Astrocyte (in vitro differentiated cells and primary cell): ENCODE measurements around the gene NHLRC4. TPM values are rescaled to one million over a fixed set of nuclear protein-coding genes. Genes with fewer than 3 reads are reported as not detected.
A peak's percentile ranks its signal among the peaks of the same experiment; 100 is the strongest.

ENCODE experiments used
- DNase-seq: peaks from one replicate; pipeline ENCODE4 v3.0.0-alpha.2; 2010; ENCODE audit warnings: low read depth
- FAIRE-seq: peaks from 2 replicates; lab custom pipeline; 2011; peaks lifted over from hg19 to GRCh38; lab: Jason Lieb, UNC
- H2AFZ ChIP-seq: 2 replicates; pipeline ENCODE4 v1.6.0; 2012; ENCODE audit warnings: low read depth, low read length, inconsistent platforms
- H3K27ac ChIP-seq: 2 replicates; pipeline ENCODE4 v1.5.1; 2011; ENCODE audit warnings: low read depth, low read length, inconsistent platforms
- H3K27me3 ChIP-seq: 2 replicates; pipeline ENCODE4 v1.6.0; 2011; ENCODE audit warnings: low read length, inconsistent platforms; ENCODE audit not compliant: insufficient read depth
- H3K36me3 ChIP-seq: 2 replicates; pipeline ENCODE4 v1.5.1; 2011; ENCODE audit warnings: low read length, inconsistent platforms; ENCODE audit not compliant: insufficient read depth
- H3K4me1 ChIP-seq: 2 replicates; pipeline ENCODE4 v1.5.1; 2011; ENCODE audit warnings: low read length, inconsistent platforms; ENCODE audit not compliant: insufficient read depth
- H3K4me2 ChIP-seq: 2 replicates; pipeline ENCODE4 v1.6.0; 2012; ENCODE audit warnings: low read length, inconsistent platforms
- H3K4me3 ChIP-seq: 2 replicates; pipeline ENCODE4 v1.5.1; 2011; ENCODE audit warnings: low read depth, mild to moderate bottlenecking, low read length, inconsistent platforms; ENCODE audit not compliant: insufficient read depth
- H3K79me2 ChIP-seq: 2 replicates; pipeline ENCODE4 v1.6.0; 2012; ENCODE audit warnings: mild to moderate bottlenecking, low read length, inconsistent platforms; ENCODE audit not compliant: insufficient read depth
- H3K9ac ChIP-seq: 2 replicates; pipeline ENCODE4 v1.6.0; 2012; ENCODE audit warnings: mild to moderate bottlenecking, low read length, inconsistent platforms
- H3K9me3 ChIP-seq: 2 replicates; pipeline ENCODE4 v1.5.1; 2012; ENCODE audit warnings: low read depth, mild to moderate bottlenecking, low read length, inconsistent platforms; ENCODE audit not compliant: insufficient read depth
- H4K20me1 ChIP-seq: 2 replicates; pipeline ENCODE4 v1.6.0; 2012; ENCODE audit warnings: low read length, inconsistent platforms; ENCODE audit not compliant: insufficient read depth
- H3K27ac Mint-ChIP-seq: one replicate; pipeline ENCODE4 v1.8.0; 2021; ENCODE audit warnings: mild to moderate bottlenecking, mixed read lengths; ENCODE audit not compliant: unreplicated experiment
- H3K27me3 Mint-ChIP-seq: one replicate; pipeline ENCODE4 v1.8.0; 2021; ENCODE audit warnings: low read depth, mixed read lengths; ENCODE audit not compliant: unreplicated experiment
- H3K36me3 Mint-ChIP-seq: one replicate; pipeline ENCODE4 v1.8.0; 2021; ENCODE audit warnings: low read depth, mixed read lengths; ENCODE audit not compliant: unreplicated experiment
- H3K4me1 Mint-ChIP-seq: one replicate; pipeline ENCODE4 v1.8.0; 2021; ENCODE audit warnings: low read depth, mixed read lengths; ENCODE audit not compliant: unreplicated experiment
- H3K4me3 Mint-ChIP-seq: one replicate; pipeline ENCODE4 v1.8.0; 2021; ENCODE audit warnings: mild to moderate bottlenecking, moderate library complexity, mixed read lengths; ENCODE audit not compliant: unreplicated experiment
- H3K9me3 Mint-ChIP-seq: one replicate; pipeline ENCODE4 v1.8.0; 2021; ENCODE audit warnings: mild to moderate bottlenecking, mixed read lengths; ENCODE audit not compliant: unreplicated experiment
- CTCF ChIP-seq: IDR thresholded peaks from 2 replicates; pipeline ENCODE4 v1.5.1; 2011; ENCODE audit warnings: low read depth, mild to moderate bottlenecking, inconsistent platforms, low read length, moderate library complexity; ENCODE audit not compliant: insufficient read depth
- EZH2 ChIP-seq: IDR thresholded peaks from 2 replicates; pipeline ENCODE4 v1.6.1; 2012; ENCODE audit warnings: mild to moderate bottlenecking, low read length, inconsistent platforms; ENCODE audit not compliant: insufficient read depth
- total RNA-seq: library from RNA; stranded (reverse); gene quantifications from 2 replicates; pipeline ENCODE4 v1.2.1, GENCODE V29; 2021

Gene NHLRC4
- total RNA-seq, 1 donor from 2014 or later: 0.73 TPM

- H3K27ac Mint-ChIP-seq: no peak overlapping the region
- no peak for FAIRE-seq
- no peak overlapping the region for H3K9ac ChIP-seq
- H3K4me1 ChIP-seq: no peaks in the 10 kb centered on the region
- no peak overlapping the region for H3K4me3 ChIP-seq
- H3K27me3 ChIP-seq: no peaks in the 10 kb centered on the region
- H3K36me3 ChIP-seq: no peaks in the 10 kb centered on the region
- peaks cover 56% of the 10 kb centered on the region for H4K20me1 ChIP-seq
- H3K9me3 Mint-ChIP-seq: peaks cover 5% of the 10 kb centered on the region
- H3K27me3 Mint-ChIP-seq: no peaks in the 10 kb centered on the region
- H3K79me2 ChIP-seq: peaks cover 34% of the 10 kb centered on the region
- H3K9me3 ChIP-seq: no peaks in the 10 kb centered on the region
- no peak overlapping the region for H3K4me2 ChIP-seq
- H3K4me3 Mint-ChIP-seq: no peak overlapping the region
- no peak for TF ChIP-seq CTCF
- no peak for TF ChIP-seq EZH2
- H3K36me3 Mint-ChIP-seq: peaks cover 21% of the 10 kb centered on the region
- DNase-seq: no peak
- H2AFZ ChIP-seq: no peak overlapping the region
- peaks cover 3% of the 10 kb centered on the region for H3K4me1 Mint-ChIP-seq
- no peak overlapping the region for H3K27ac ChIP-seq
These were observed 43.2 kb downstream of the NHLRC4 start for GRCh38 chr16:609984-610383.

- no peak overlapping the region for H3K4me2 ChIP-seq
- no peaks in the 10 kb centered on the region for H3K4me1 ChIP-seq
- no peak overlapping the region for H3K9ac ChIP-seq
- H3K27me3 ChIP-seq: no peaks in the 10 kb centered on the region
- DNase-seq (no peak), FAIRE-seq (no peak)
- no peaks in the 10 kb centered on the region for H3K9me3 ChIP-seq
- H3K27me3 Mint-ChIP-seq: no peaks in the 10 kb centered on the region
- peak overlapping the region; percentile 79 for H3K4me3 Mint-ChIP-seq
- no peak overlapping the region for H3K4me3 ChIP-seq
- H3K9me3 Mint-ChIP-seq: no peaks in the 10 kb centered on the region
- H3K27ac ChIP-seq: no peak overlapping the region
- peak overlapping the region; percentile 9 for H3K27ac Mint-ChIP-seq
- H3K36me3 ChIP-seq: no peaks in the 10 kb centered on the region
- H4K20me1 ChIP-seq: peaks cover 55% of the 10 kb centered on the region
- peaks cover 20% of the 10 kb centered on the region for H3K36me3 Mint-ChIP-seq
- peaks cover 26% of the 10 kb centered on the region for H3K79me2 ChIP-seq
- TF ChIP-seq CTCF (peak; percentile 20), EZH2 (no peak)
- no peak overlapping the region for H2AFZ ChIP-seq
- peaks cover 3% of the 10 kb centered on the region for H3K4me1 Mint-ChIP-seq
These were observed 43.9 kb downstream of the NHLRC4 start for GRCh38 chr16:610513-611381.

- H3K9ac ChIP-seq: no peak overlapping the region
- no peak for FAIRE-seq
- H3K9me3 Mint-ChIP-seq: no peaks in the 10 kb centered on the region
- H3K27me3 Mint-ChIP-seq: no peaks in the 10 kb centered on the region
- no peaks in the 10 kb centered on the region for H3K9me3 ChIP-seq
- peaks cover 18% of the 10 kb centered on the region for H3K36me3 Mint-ChIP-seq
- no peak overlapping the region for H3K4me3 Mint-ChIP-seq
- peaks cover 36% of the 10 kb centered on the region for H4K20me1 ChIP-seq
- TF ChIP-seq CTCF (no peak), EZH2 (no peak)
- no peaks in the 10 kb centered on the region for H3K27me3 ChIP-seq
- no peak overlapping the region for H3K27ac ChIP-seq
- peaks cover 3% of the 10 kb centered on the region for H3K4me1 Mint-ChIP-seq
- H3K36me3 ChIP-seq: no peaks in the 10 kb centered on the region
- H2AFZ ChIP-seq: no peak overlapping the region
- H3K4me1 ChIP-seq: no peaks in the 10 kb centered on the region
- no peak overlapping the region for H3K4me2 ChIP-seq
- no peak for DNase-seq
- no peak overlapping the region for H3K27ac Mint-ChIP-seq
- H3K4me3 ChIP-seq: no peak overlapping the region
- H3K79me2 ChIP-seq: peaks cover 8% of the 10 kb centered on the region
These were observed 48.3 kb downstream of the NHLRC4 start for GRCh38 chr16:615122-615521.
